Coronary artery (tissue), 2 donors: ENCODE measurements around the gene GPR83.
A peak's percentile ranks its signal among the peaks of the same experiment; 100 is the strongest.
"Not testable (repeated sequence)": the region's sequence is repeated elsewhere in the genome, so short reads cannot be mapped to it uniquely, and the experiment has no call there.

Source experiments
- DNase-seq: peaks from one replicate; pipeline ENCODE4 v3.0.0-alpha.2; 2017; ENCODE audit warnings: low spot score
- H3K27ac ChIP-seq, 2 donors: fragments of 200-600 bp; sonication (generic); one replicate each; pipeline ENCODE4 v1.5.1; 2016 to 2019
- H3K4me3 ChIP-seq: fragments of 200-600 bp; sonication (generic); 2 replicates; pipeline ENCODE4 v1.5.1; 2016; ENCODE audit warnings: mild to moderate bottlenecking, moderate library complexity
- TF ChIP-seq, protein P1 (sequence below): fragments of 200-600 bp; sonication (generic); IDR thresholded peaks from one replicate; pipeline ENCODE4 v1.5.1; 2019; ENCODE audit warnings: antibody characterized with exemption

GPR83 gene

DNA sequence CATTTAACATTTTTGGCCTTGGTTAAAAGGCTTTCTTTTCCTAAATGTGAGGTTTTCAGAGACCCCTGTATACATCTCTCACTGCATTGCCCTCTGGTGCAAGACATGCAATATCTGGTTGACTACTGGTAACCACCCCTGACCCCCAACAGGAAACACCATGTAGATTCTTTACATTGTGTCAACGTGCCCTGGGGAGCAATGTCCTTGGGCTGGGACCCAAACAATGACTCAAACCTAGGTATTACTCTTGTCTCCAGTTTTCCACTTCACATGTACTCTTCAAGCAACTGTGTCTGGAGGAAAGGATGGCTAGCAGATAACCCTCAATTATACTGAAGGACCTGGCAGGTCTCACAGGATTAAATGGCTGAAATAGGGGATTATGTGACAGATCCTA, 1.1 kb upstream of the GPR83 start:
- Histone ChIP-seq H3K27ac (no peak overlapping the region), H3K4me3 (no peak overlapping the region)
- TF ChIP-seq, protein P1, sequence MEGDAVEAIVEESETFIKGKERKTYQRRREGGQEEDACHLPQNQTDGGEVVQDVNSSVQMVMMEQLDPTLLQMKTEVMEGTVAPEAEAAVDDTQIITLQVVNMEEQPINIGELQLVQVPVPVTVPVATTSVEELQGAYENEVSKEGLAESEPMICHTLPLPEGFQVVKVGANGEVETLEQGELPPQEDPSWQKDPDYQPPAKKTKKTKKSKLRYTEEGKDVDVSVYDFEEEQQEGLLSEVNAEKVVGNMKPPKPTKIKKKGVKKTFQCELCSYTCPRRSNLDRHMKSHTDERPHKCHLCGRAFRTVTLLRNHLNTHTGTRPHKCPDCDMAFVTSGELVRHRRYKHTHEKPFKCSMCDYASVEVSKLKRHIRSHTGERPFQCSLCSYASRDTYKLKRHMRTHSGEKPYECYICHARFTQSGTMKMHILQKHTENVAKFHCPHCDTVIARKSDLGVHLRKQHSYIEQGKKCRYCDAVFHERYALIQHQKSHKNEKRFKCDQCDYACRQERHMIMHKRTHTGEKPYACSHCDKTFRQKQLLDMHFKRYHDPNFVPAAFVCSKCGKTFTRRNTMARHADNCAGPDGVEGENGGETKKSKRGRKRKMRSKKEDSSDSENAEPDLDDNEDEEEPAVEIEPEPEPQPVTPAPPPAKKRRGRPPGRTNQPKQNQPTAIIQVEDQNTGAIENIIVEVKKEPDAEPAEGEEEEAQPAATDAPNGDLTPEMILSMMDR = no peak
- no peak for DNase-seq

DNA sequence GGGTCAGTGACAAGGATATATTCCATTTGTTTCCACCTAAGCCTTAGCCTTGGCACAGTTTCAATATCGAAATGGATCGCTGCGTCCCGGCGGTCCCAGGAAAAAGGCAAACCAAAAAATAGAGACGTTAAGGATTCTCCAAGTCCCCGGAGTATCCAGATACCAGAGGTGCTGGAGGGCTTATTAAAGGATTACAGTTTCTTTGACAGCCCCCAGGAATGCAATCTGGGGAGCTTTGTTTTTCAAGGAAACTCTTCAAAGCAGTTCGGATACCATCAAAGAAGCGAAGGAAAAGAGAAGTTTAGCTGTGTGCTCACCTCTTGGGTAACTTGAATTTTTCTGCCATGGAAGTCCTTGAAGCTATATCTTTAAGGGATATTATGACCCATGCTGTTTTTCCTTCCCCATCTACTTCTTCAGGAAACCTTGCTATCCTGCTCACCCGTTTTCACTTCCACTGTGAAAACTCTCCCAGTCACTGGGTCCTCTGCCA, 600 bp upstream of the GPR83 start:
- H3K4me3 ChIP-seq = peak overlapping the region; percentile 66
- TF ChIP-seq, protein P1 = no peak
- H3K27ac ChIP-seq = no peak overlapping the region
- DNase-seq = no peak

DNA sequence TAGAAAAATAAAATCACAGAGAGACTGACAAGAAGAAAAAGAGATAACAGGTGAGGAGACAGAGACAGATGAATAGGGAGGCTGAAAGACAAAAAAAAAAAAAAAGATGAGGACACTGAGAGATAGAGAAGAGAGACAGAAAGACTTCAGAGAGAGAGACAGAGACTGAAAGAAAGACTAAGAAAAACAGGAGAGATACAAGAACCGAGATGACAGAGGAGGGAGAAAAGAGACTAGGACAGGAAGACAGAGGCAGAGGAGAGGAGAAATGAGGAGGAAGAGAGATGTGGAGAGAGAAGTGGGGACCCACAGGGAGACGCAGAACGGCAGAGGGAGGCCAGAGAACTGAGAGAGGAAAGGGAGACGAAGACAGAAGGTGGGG, 771 bp downstream of the GPR83 start:
- Histone ChIP-seq H3K4me3 (peak overlapping the region; percentile 66), H3K27ac (no peak overlapping the region)
- TF ChIP-seq, protein P1 = no peak
- no peak for DNase-seq

DNA sequence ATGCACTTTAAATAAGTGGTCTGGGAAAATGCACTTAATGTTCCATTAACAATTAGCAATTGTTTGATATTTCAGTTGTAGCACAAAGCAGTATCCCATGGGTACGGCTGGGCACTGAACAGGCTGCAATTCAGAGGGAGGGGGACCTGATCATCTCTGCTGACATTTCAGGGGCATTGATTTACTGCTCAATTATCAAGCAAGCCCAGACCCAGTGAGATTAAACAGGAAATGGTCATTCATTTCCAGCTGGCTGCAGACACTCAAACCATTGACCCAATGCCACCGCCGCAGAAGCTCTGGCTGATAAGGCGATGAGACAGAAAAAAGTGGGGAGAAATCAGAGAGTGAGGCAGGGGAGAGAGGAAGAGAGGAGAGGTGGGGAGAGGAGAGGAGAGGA, 1.2 kb downstream of the GPR83 start:
- TF ChIP-seq, protein P1 = no peak
- peak; percentile 24 for DNase-seq
- no peak overlapping the region for H3K4me3 ChIP-seq
- H3K27ac ChIP-seq = no peak overlapping the region

DNA sequence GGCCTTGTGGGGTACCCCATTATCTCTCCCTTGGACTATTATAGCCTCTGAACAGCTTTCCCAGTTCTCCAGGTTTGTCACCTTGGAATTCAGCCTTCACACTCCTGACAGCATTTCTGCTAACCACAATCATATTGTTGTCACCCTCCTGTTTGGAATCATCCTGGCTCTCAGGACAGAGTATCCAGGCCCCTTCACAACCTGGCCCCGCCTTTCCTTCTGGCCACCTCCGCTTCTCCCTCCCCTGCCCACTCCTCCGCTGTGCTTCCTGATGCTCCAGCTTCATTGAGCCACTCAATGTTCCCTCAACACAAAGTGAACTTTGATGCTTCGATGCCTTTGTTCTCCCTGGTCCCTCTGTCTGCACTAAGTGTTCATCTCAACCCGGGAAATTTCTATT, 3.1 kb downstream of the GPR83 start:
- no peak for DNase-seq
- TF ChIP-seq, protein P1 = no peak
- no peak overlapping the region for H3K4me3 ChIP-seq
- no peak overlapping the region for H3K27ac ChIP-seq

DNA sequence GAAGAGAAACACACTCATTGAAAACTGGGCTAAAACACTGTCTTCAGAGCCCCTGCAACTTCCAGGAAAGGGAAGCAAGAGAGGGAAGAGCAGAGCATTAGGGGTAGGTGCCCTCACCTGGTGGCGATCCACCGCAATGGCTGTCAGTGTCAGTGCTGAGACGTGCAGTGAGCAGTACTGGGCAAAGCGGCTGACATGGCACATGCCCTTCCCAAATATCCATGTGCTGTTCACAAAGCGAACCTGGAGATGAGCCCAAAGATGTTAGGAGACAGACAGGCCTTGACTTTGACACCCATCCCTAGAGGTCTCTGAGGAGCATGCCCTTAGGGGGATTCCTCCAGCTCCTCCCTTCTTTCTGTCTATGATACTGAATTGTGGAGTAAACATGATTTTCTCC, 4.9 kb downstream of the GPR83 start:
- Histone ChIP-seq H3K27ac (no peak overlapping the region), H3K4me3 (no peak overlapping the region)
- TF ChIP-seq, protein P1 = no peak
- peak; percentile 66 for DNase-seq

DNA sequence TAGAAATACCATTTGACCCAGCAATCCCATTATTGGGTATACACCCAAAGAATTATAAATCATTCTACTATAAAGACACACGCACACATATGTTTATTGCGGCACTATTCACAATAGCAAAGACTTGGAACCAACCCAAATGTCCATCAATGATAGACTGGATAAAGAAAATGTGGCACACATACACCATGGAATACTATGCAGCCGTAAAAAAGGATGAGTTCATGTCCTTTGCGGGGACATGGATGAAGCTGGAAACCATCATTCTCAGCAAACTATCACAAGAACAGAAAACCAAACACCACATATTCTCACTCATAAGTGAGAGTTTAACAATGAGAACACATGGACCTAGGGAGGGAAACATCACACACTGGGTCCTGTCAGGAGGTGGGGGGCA, 9.3 kb downstream of the GPR83 start:
- not testable (repeated sequence) for H3K4me3 ChIP-seq, DNase-seq, H3K27ac ChIP-seq

DNA sequence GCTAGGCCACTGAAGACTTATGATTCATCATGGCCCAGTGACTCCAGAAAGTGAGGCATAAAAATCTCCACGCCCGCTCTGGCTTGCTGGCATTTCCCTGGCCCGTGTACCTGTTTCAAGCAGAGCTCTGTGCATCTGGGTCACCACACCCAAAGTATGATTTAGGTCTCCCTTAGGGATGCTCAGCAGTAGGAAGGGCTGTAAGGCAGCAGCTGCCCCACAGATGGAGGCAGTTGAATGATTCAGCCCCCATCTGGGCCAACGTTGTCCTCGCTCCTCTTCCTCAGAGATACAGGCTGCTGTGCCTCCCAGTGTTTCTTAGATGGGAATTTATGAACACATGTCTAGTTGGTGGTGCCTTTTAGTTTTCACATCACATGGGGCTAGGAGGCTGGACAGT, 21.6 kb downstream of the GPR83 start:
- DNase-seq = no peak
- H3K27ac ChIP-seq = no peak overlapping the region
- TF ChIP-seq, protein P1 = no peak
- H3K4me3 ChIP-seq = no peak overlapping the region
